ENCODE measurements around the gene CBR3. TPM values are rescaled to one million over a fixed set of nuclear protein-coding genes. Genes with fewer than 3 reads are reported as not detected.

Gene CBR3
- total and polyA plus RNA-seq, 9 of the 15 experiments (the other 6 are each of a cell fraction or from before 2014, with no cell fraction given) = not detected

GRCh38 chr21:36127977-36128376 lies 6.9 kb upstream of the CBR3 start:
- no peaks in the 10 kb centered on the region for H3K36me3 ChIP-seq (ENCODE audit: control insufficient read depth, insufficient read depth, low read length)
- no peaks in the 10 kb centered on the region for H3K9me3 ChIP-seq (replicated peaks; ENCODE audit: control insufficient read depth, insufficient read depth, low read depth, low read length)
- no peak overlapping the region for H3K27ac ChIP-seq (ENCODE audit: extremely low read depth, low read depth, low read length)
- H2AFZ ChIP-seq (ENCODE audit: low read depth, low read length) = no peak overlapping the region
- no peak overlapping the region for H3K9ac ChIP-seq (ENCODE audit: insufficient read depth in 1 of 2, low read depth in 2 of 2, low read length in 2 of 2)
- ChIA-PET CTCF (ENCODE audit: low intra/inter-chr PET ratio) (no interaction called here), POLR2A (interaction anchor here (0.6 kb wide), 1 partner anchor 1102 kb away, joined by 5 read pairs; no protein-coding TSS in a partner anchor)
- BruUV-seq (replicated peaks) = no TSS peak
- WGBS (ENCODE audit: insufficient coverage, low coverage, missing lambda C conversion rate) = 5% methylated on average over 5 of the region's 5 CpGs
- intact Hi-C loops (cut with micrococcal nuclease) (loop anchor here (5.0 kb wide), 1 partner anchor 259 kb away; the partner anchor contains the start of gene CHAF1B), in situ Hi-C loops (cut with MboI) (no loop called here)
- FAIRE-seq (no peak), DNase-seq (ENCODE audit: extremely low read depth in 1 of 4, low spot score in 3 of 4) (no peak), ATAC-seq (no peak)
- H3K79me2 ChIP-seq (ENCODE audit: control insufficient read depth, insufficient read depth, low read length) = no peaks in the 10 kb centered on the region
- 0 out of 2 replicates have a peak, but pooled peaks cover 3% of the 10 kb centered on the region for H4K20me1 ChIP-seq (replicated peaks; ENCODE audit: control insufficient read depth, insufficient read depth, low read length)
- H3K4me3 ChIP-seq = no peak overlapping the region
- no peaks in the 10 kb centered on the region for H3K9me1 ChIP-seq (ENCODE audit: control insufficient read depth, insufficient read depth, low read length)
- peaks cover 0 to 4% of the 10 kb centered on the region in 2 experiments; a peak in 1 of 5 replicates for H3K4me1 ChIP-seq (replicated peaks in 1 of 2; ENCODE audit: control insufficient read depth in 2 of 2, insufficient read depth in 2 of 2, low read length in 2 of 2)
- H3K4me2 ChIP-seq (ENCODE audit: insufficient read depth, low read length) = no peak overlapping the region
- peaks cover 22 to 51% of the 10 kb centered on the region in 2 experiments for H3K27me3 ChIP-seq (ENCODE audit: control insufficient read depth in 2 of 2, insufficient read depth in 2 of 2, low read length in 2 of 2)
- TF ChIP-seq ZNF282 (CRISPR knock-in tag; IDR thresholded peaks at IDR 0.05) (no peak), FOS (IDR thresholded peaks at IDR 0.05; ENCODE audit: extremely low read depth, insufficient read length) (no peak), PTBP1 (IDR thresholded peaks at IDR 0.05; ENCODE audit: low read depth, low read length) (no peak), HNRNPL (IDR thresholded peaks at IDR 0.05; ENCODE audit: low read depth, low read length) (no peak), TGIF2 (CRISPR knock-in tag; IDR thresholded peaks at IDR 0.05) (no peak), HSF4 (CRISPR knock-in tag; IDR thresholded peaks at IDR 0.05; ENCODE audit: borderline replicate concordance) (no peak), FOXJ2 (tag; IDR thresholded peaks at IDR 0.05) (no peak), RBM15 (IDR thresholded peaks at IDR 0.05; ENCODE audit: insufficient read depth, low read length) (no peak), TRIM24 (IDR thresholded peaks at IDR 0.05) (no peak), ZNF277 (CRISPR knock-in tag; IDR thresholded peaks at IDR 0.05; ENCODE audit: borderline replicate concordance) (no peak), CBX8 (IDR thresholded peaks at IDR 0.05; ENCODE audit: borderline replicate concordance, extremely low read depth, low read depth, low read length, poor library complexity, severe bottlenecking) (no peak), ATF2 (CRISPR knock-in tag; IDR thresholded peaks at IDR 0.05) (no peak), NCOR1 (IDR thresholded peaks at IDR 0.05) (no peak), MBD2 (IDR thresholded peaks at IDR 0.05; ENCODE audit: borderline replicate concordance, low read depth) (no peak), ZBTB9 (CRISPR knock-in tag; IDR thresholded peaks at IDR 0.05) (no peak), MCM5 (IDR thresholded peaks at IDR 0.05; ENCODE audit: low read depth) (no peak)
- TF ChIP-seq, protein P1, sequence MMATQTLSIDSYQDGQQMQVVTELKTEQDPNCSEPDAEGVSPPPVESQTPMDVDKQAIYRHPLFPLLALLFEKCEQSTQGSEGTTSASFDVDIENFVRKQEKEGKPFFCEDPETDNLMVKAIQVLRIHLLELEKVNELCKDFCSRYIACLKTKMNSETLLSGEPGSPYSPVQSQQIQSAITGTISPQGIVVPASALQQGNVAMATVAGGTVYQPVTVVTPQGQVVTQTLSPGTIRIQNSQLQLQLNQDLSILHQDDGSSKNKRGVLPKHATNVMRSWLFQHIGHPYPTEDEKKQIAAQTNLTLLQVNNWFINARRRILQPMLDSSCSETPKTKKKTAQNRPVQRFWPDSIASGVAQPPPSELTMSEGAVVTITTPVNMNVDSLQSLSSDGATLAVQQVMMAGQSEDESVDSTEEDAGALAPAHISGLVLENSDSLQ (IDR thresholded peaks at IDR 0.05) = no peak
- TF ChIP-seq, protein P2, sequence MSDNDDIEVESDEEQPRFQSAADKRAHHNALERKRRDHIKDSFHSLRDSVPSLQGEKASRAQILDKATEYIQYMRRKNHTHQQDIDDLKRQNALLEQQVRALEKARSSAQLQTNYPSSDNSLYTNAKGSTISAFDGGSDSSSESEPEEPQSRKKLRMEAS (CRISPR knock-in tag; IDR thresholded peaks at IDR 0.05) = no peak

Measured in K562 (cell line).